ENCODE measurements around the gene AHCYL2.

DNA sequence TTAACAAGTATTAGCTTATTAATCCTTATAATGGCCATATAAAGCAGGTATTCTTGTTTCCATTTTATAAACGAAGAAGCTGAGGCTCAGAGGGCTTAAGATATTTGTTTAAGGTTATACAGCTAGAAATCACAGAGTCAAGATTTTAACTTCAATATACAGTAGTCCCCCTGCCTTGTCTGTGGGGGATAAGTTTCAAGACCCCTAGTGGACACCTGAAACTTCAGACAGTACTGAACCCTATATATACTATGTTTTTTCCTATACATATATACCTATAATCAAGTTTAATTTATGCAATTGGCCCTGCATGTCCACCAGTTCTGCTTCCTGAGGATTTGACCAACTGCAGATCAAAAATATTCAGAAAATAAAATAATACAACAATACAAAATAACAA lies 165.0 kb downstream of the AHCYL2 start:
- TF ChIP-seq CTCF (IDR thresholded peaks at IDR 0.05) (no peak), POLR2A (IDR thresholded peaks at IDR 0.05) (no peak)
